Fibroblast of upper back skin (primary cell): ENCODE results near the gene SNRNP40.
A peak's percentile ranks its signal among the peaks of the same experiment; 100 is the strongest.
"Not testable (repeated sequence)": the region's sequence is repeated elsewhere in the genome, so short reads cannot be mapped to it uniquely, and the experiment has no call there.

ENCODE experiments used
- DNase-seq: peaks from one replicate; pipeline ENCODE4 v3.0.0-alpha.2; 2013

SNRNP40 gene

GRCh38 chr1:31296486-31297276, at the start of gene SNRNP40, which contains the start of gene ZCCHC17:
SNRNP40 (minus strand) TSS chr1:31296788; CDS start chr1:31296751, 37 bp downstream.
ZCCHC17 (plus strand) TSS chr1:31297032; CDS start chr1:31310099, 13,067 bp downstream.
- DNase-seq = peak; percentile 99

- DNase-seq = no peak
These were observed 49.0 kb upstream of the SNRNP40 start for GRCh38 chr1:31345635-31346034.

GRCh38 chr1:31344503-31344902, 47.9 kb upstream of the SNRNP40 start:
- DNase-seq = no peak

- no peak for DNase-seq
These were observed 40.3 kb upstream of the SNRNP40 start for GRCh38 chr1:31336687-31337467.

- peak; percentile 32 for DNase-seq
These were observed 38.4 kb upstream of the SNRNP40 start for GRCh38 chr1:31335007-31335406.

- DNase-seq = peak; percentile 60
These were observed 30.8 kb upstream of the SNRNP40 start for GRCh38 chr1:31327381-31327780.

- no peak for DNase-seq
These were observed 29.9 kb upstream of the SNRNP40 start for GRCh38 chr1:31326461-31326860.

- DNase-seq = no peak
These were observed 28.4 kb upstream of the SNRNP40 start for GRCh38 chr1:31324992-31325391.

GRCh38 chr1:31324093-31324492, 27.5 kb upstream of the SNRNP40 start:
- no peak for DNase-seq

- no peak for DNase-seq
These were observed 21.6 kb upstream of the SNRNP40 start for GRCh38 chr1:31318146-31318545.

GRCh38 chr1:31315902-31316301, 19.3 kb upstream of the SNRNP40 start:
- DNase-seq = no peak

GRCh38 chr1:31310198-31310597, 13.6 kb upstream of the SNRNP40 start:
- DNase-seq = peak; percentile 49

GRCh38 chr1:31308036-31308435, 11.4 kb upstream of the SNRNP40 start:
- no peak for DNase-seq

- peak; percentile 92 for DNase-seq
These were observed 9.7 kb upstream of the SNRNP40 start for GRCh38 chr1:31306278-31306677.

- DNase-seq = peak; percentile 61
These were observed 6.3 kb upstream of the SNRNP40 start for GRCh38 chr1:31302709-31303441.

GRCh38 chr1:31300193-31300592, 3.6 kb upstream of the SNRNP40 start:
- no peak for DNase-seq

GRCh38 chr1:31299365-31299764, 2.8 kb upstream of the SNRNP40 start:
- DNase-seq = peak; percentile 2

GRCh38 chr1:31297277-31298247, 974 bp upstream of the SNRNP40 start:
- DNase-seq = peak; percentile 1

GRCh38 chr1:31295874-31296485, 608 bp downstream of the SNRNP40 start:
- no peak for DNase-seq

- no peak for DNase-seq
These were observed 7.6 kb downstream of the SNRNP40 start for GRCh38 chr1:31289021-31289420.

GRCh38 chr1:31287791-31288190, 8.8 kb downstream of the SNRNP40 start:
- DNase-seq = not testable (repeated sequence)

GRCh38 chr1:31282426-31282825, 14.2 kb downstream of the SNRNP40 start:
- DNase-seq = not testable (repeated sequence)
